DND-41 (cell line): ENCODE results near the gene MAGEA6.

Source experiments
- EZH2 ChIP-seq: IDR thresholded peaks from 3 replicates; pipeline ENCODE4 v1.6.1; 2012; ENCODE audit warnings: borderline replicate concordance, low read depth, mild to moderate bottlenecking, moderate library complexity, low read length, inconsistent platforms; ENCODE audit not compliant: severe bottlenecking
- TF ChIP-seq, protein P1 (sequence below): IDR thresholded peaks from 2 replicates; pipeline ENCODE4 v1.5.1; 2012; ENCODE audit warnings: borderline replicate concordance, low read length, moderate library complexity, mild to moderate bottlenecking; ENCODE audit not compliant: poor library complexity, severe bottlenecking; ENCODE audit errors: extremely low read depth

DNA sequence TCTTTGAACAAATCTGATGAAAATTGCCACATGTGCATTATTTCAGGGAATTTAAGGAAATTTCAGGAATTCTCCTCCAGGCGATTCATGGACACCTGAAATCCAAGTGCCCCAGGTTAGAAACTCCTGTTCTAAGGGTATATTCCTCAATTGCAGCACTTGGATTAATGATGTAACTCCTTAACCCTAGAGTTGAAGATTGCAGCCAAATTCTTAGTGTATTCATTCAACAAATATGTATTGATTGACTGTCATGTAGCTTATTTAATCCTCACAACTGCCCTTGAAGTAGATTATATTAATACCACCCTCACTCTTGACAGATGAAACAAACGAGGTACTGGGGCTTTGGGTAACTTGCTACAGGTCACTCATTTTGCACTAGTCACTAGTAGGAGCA is 49.8 kb upstream of the MAGEA6 start:
- TF ChIP-seq, protein P1, sequence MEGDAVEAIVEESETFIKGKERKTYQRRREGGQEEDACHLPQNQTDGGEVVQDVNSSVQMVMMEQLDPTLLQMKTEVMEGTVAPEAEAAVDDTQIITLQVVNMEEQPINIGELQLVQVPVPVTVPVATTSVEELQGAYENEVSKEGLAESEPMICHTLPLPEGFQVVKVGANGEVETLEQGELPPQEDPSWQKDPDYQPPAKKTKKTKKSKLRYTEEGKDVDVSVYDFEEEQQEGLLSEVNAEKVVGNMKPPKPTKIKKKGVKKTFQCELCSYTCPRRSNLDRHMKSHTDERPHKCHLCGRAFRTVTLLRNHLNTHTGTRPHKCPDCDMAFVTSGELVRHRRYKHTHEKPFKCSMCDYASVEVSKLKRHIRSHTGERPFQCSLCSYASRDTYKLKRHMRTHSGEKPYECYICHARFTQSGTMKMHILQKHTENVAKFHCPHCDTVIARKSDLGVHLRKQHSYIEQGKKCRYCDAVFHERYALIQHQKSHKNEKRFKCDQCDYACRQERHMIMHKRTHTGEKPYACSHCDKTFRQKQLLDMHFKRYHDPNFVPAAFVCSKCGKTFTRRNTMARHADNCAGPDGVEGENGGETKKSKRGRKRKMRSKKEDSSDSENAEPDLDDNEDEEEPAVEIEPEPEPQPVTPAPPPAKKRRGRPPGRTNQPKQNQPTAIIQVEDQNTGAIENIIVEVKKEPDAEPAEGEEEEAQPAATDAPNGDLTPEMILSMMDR: no peak
- no peak for TF ChIP-seq EZH2
